PC-9 (cell line): ENCODE data around the gene TBC1D25. TPM values are rescaled to one million over a fixed set of nuclear protein-coding genes. Genes with fewer than 3 reads are reported as not detected.

Experiments
- Bru-seq: library from RNA; stranded (reverse); fragments of 400-500 nt; gene quantifications from one replicate; lab custom pipeline; 2021; lab: Mats Ljungman, UMichigan
- BruChase-seq, 2 experiments: library from RNA; stranded (reverse); fragments of 400-500 nt; gene quantifications; one replicate each; lab custom pipeline; 2021; lab: Mats Ljungman, UMichigan
- BruUV-seq: library from RNA; stranded (reverse); fragments of 400-500 nt; replicated peaks from 2 replicates; lab custom pipeline; 2021; lab: Mats Ljungman, UMichigan
- CTCF ChIA-PET: fragments of 300-600 bp; sonication (Branson Sonifier 250); formaldehyde crosslinking; loops from one replicate; lab custom pipeline; 2022; ENCODE audit warnings: antibody characterized with exemption; lab: Charles Lee
- POLR2A ChIA-PET: fragments of 300-600 bp; sonication (Branson Sonifier 250); formaldehyde crosslinking; loops from one replicate; lab custom pipeline; 2022; ENCODE audit warnings: antibody characterized with exemption; ENCODE audit not compliant: unreplicated experiment; lab: Charles Lee
- DNase-seq, 2 experiments: peaks; one replicate each; pipeline versions ENCODE4 v3.0.0 to v3.0.0-alpha.2; 2015 to 2022; ENCODE audit warnings: mixed read lengths in 1 of 2
- H2AFZ ChIP-seq: fragments of 200-600 bp; sonication (generic); 2 replicates; pipeline ENCODE4 v1.8.1; 2017; ENCODE audit warnings: antibody characterized with exemption
- H3F3A ChIP-seq: fragments of 200-600 bp; sonication (generic); 2 replicates; pipeline ENCODE4 v1.8.1; 2017; ENCODE audit warnings: antibody characterized with exemption, mild to moderate bottlenecking, low read depth; ENCODE audit not compliant: insufficient read depth
- H3K27ac ChIP-seq: fragments of 200-600 bp; sonication (generic); 2 replicates; pipeline ENCODE4 v1.6.1; 2016; ENCODE audit warnings: mixed run types
- H3K27me3 ChIP-seq: fragments of 200-600 bp; sonication (generic); 2 replicates; pipeline ENCODE4 v1.6.1; 2016; ENCODE audit warnings: low read depth, mixed run types; ENCODE audit not compliant: insufficient read depth
- H3K36me3 ChIP-seq: fragments of 200-600 bp; sonication (generic); 2 replicates; pipeline ENCODE4 v1.6.1; 2016; ENCODE audit warnings: low read depth, mixed run types
- H3K4me1 ChIP-seq: fragments of 200-600 bp; sonication (generic); replicated peaks from 2 replicates; pipeline ENCODE4 v1.6.1; 2016; ENCODE audit warnings: mixed run types; ENCODE audit not compliant: insufficient read depth
- H3K4me2 ChIP-seq: fragments of 200-600 bp; sonication (generic); 2 replicates; pipeline ENCODE4 v1.6.1; 2017; ENCODE audit warnings: mixed run types
- H3K4me3 ChIP-seq: fragments of 200-600 bp; sonication (generic); 2 replicates; pipeline ENCODE4 v1.6.1; 2016; ENCODE audit warnings: mixed run types
- H3K79me2 ChIP-seq: fragments of 200-600 bp; sonication (generic); 2 replicates; pipeline ENCODE4 v1.6.1; 2017; ENCODE audit warnings: low read depth, mixed run types
- H3K9me2 ChIP-seq: fragments of 200-600 bp; sonication (generic); 2 replicates; pipeline ENCODE4 v1.8.1; 2017; ENCODE audit warnings: mild to moderate bottlenecking; ENCODE audit not compliant: insufficient read depth
- H3K9me3 ChIP-seq: fragments of 200-600 bp; sonication (generic); 2 replicates; pipeline ENCODE4 v1.8.1; 2016; ENCODE audit warnings: low read depth; ENCODE audit not compliant: insufficient read depth
- H4K20me1 ChIP-seq: fragments of 200-600 bp; sonication (generic); 2 replicates; pipeline ENCODE4 v1.8.1; 2017; ENCODE audit not compliant: insufficient read depth
- EZH2 ChIP-seq: fragments of 200-600 bp; sonication (generic); IDR thresholded peaks from 2 replicates; pipeline ENCODE4 v1.8.0; 2017; ENCODE audit warnings: antibody characterized with exemption, low read depth
- intact Hi-C: fragments of 100-400 bp; cut with micrococcal nuclease; formaldehyde crosslinking; loops from one replicate; pipeline ENCODE4 v1.10.0; 2022; ENCODE audit not compliant: unreplicated experiment
- long read RNA-seq: library from polyadenylated mRNA; stranded (forward); transcript quantifications from one replicate; pipeline ENCODE4 v2.0.0, GENCODE V29; 2022
- total RNA-seq: library from RNA; stranded (reverse); gene quantifications from 2 replicates; pipeline ENCODE4 v1.2.3, GENCODE V29; 2021
- TF ChIP-seq, protein P1 (sequence below): fragments of 200-600 bp; sonication (generic); conservative IDR thresholded peaks from 2 replicates; pipeline ENCODE4 v1.6.1; 2017; ENCODE audit warnings: mixed run types, antibody characterized with exemption, mild to moderate bottlenecking, moderate library complexity

TBC1D25 gene, protein sequence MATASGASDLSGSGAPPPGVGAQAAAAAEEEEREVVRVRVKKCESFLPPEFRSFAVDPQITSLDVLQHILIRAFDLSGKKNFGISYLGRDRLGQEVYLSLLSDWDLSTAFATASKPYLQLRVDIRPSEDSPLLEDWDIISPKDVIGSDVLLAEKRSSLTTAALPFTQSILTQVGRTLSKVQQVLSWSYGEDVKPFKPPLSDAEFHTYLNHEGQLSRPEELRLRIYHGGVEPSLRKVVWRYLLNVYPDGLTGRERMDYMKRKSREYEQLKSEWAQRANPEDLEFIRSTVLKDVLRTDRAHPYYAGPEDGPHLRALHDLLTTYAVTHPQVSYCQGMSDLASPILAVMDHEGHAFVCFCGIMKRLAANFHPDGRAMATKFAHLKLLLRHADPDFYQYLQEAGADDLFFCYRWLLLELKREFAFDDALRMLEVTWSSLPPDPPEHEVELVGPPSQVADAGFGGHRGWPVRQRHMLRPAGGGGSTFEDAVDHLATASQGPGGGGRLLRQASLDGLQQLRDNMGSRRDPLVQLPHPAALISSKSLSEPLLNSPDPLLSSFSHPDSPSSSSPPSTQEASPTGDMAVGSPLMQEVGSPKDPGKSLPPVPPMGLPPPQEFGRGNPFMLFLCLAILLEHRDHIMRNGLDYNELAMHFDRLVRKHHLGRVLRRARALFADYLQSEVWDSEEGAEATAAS
- total RNA-seq = 7.4 and 9.0 TPM in 2 replicates
- Bru-seq, nascent RNA = percentile 57 among the genes with signal in this experiment
- BruChase-seq, experiment 1, labeled RNA remaining after a 2-hour chase = percentile 57 among the genes with signal in this experiment
- BruChase-seq, experiment 2, labeled RNA remaining after a 6-hour chase = percentile 59 among the genes with signal in this experiment
- long read RNA-seq, full-length matches to known transcripts = 2 of 7 reads
- long read RNA-seq, partial matches to known transcripts = 0 of 7 reads
- long read RNA-seq, other reads (novel, unspliced or antisense) = 5 of 7 reads

DNA sequence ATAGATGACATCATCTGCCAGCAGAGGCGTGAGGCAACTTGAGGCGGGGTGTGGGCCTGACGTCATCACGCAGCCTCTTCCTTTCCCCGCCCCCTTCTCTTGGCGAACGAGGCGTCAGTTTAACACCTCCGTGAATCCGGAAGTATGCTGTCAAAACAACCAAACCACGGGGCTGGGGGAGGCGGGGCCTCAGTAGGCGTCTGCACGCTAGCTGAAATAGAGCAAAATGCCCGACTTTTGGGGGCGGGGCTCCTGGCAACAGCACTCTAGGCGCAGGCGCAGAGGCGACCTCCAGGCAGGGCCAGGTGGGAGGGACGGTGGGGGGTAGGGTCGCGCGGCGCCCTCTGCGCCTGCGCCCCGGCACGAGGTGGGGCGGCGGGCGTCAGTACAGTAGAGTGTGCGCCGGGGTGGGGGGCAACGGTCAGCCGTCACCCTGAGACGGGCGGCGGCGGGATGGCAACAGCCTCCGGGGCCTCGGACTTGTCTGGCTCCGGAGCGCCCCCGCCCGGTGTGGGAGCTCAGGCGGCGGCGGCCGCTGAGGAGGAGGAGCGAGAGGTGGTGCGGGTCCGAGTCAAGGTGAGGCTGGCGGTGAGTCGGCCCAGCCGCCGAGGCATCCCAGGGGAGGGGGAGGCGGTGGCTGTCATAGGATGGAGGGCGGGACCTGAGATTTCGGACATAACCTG lies at the start of gene TBC1D25:
TBC1D25 (plus strand) TSS at position 370 of the 683 bp plus-strand sequence; CDS start at position 454, 84 bp downstream.
- POLR2A ChIA-PET = interaction anchor here (0.6 to 1.2 kb wide), 3 partner anchors 49 to 1339 kb away, joined by 4 to 14 read pairs (median 5); partner anchors contain the start of gene HDAC6
- no peak for TF ChIP-seq EZH2
- TF ChIP-seq, protein P1, sequence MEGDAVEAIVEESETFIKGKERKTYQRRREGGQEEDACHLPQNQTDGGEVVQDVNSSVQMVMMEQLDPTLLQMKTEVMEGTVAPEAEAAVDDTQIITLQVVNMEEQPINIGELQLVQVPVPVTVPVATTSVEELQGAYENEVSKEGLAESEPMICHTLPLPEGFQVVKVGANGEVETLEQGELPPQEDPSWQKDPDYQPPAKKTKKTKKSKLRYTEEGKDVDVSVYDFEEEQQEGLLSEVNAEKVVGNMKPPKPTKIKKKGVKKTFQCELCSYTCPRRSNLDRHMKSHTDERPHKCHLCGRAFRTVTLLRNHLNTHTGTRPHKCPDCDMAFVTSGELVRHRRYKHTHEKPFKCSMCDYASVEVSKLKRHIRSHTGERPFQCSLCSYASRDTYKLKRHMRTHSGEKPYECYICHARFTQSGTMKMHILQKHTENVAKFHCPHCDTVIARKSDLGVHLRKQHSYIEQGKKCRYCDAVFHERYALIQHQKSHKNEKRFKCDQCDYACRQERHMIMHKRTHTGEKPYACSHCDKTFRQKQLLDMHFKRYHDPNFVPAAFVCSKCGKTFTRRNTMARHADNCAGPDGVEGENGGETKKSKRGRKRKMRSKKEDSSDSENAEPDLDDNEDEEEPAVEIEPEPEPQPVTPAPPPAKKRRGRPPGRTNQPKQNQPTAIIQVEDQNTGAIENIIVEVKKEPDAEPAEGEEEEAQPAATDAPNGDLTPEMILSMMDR = peak; percentile 40; the same call in 1 of the 2 replicates
- 0 out of 2 replicates have a peak, but pooled peaks cover 7% of the 10 kb centered on the region for H3K79me2 ChIP-seq
- H4K20me1 ChIP-seq = no peaks in the 10 kb centered on the region
- H2AFZ ChIP-seq = peak within 1 kb of the TSS; percentile 74
- 0 out of 2 replicates have a peak within 1 kb of the TSS, but pooled peaks have one; percentile 26 for H3K27ac ChIP-seq
- H3K4me2 ChIP-seq = peak within 1 kb of the TSS; percentile 71
- no TSS peak for BruUV-seq
- H3F3A ChIP-seq = no peaks in the 10 kb centered on the region
- CTCF ChIA-PET = interaction anchor here (0.7 kb wide), 1 partner anchor 36 kb away, joined by 3 read pairs; no protein-coding TSS in a partner anchor
- peak within 1 kb of the TSS; percentile 54; the same call in 1 of the 2 replicates for H3K4me3 ChIP-seq
- H3K9me3 ChIP-seq = no peaks in the 10 kb centered on the region
- intact Hi-C loops = loop anchor here (1.0 kb wide), 1 partner anchor 52 kb away; no protein-coding TSS in a partner anchor
- no peaks in the 10 kb centered on the region for H3K4me1 ChIP-seq
- no peaks in the 10 kb centered on the region for H3K36me3 ChIP-seq
- no peaks in the 10 kb centered on the region for H3K27me3 ChIP-seq
- no peaks in the 10 kb centered on the region for H3K9me2 ChIP-seq
- DNase-seq = peak; percentile 81 to 90

DNA sequence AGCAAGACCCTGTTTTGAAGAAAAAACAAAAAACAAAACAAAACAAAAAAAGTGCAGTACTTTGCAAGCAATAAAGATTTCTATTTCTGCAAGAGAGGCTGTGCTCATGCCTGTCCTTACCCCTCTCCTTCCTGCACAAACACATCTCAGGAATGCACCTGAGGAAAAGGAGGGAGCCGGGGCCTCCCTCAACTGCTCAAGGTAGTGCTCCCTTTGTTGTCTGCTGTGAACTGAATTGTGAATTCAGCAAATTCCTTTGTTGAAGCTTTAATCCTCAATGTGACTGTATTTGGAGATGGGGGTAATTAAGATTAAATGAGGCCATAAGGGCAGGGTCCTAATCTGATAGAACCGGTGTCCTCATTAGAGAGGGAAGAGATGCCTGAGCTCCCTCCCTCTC lies 49.6 kb upstream of the TBC1D25 start:
- intact Hi-C loops = no loop called here

More for the DNA sequence above, 49.6 kb upstream of the TBC1D25 start:
- no peaks in the 10 kb centered on the region for H3K9me3 ChIP-seq
- POLR2A ChIA-PET = no interaction called here
- H3K36me3 ChIP-seq = no peaks in the 10 kb centered on the region
- TF ChIP-seq EZH2 = no peak
- TF ChIP-seq, protein P1 = no peak
- H3K79me2 ChIP-seq = no peaks in the 10 kb centered on the region
- DNase-seq = peak in 1 of 2 experiments; percentile 38
- peak overlapping the region; percentile 36 for H3K4me2 ChIP-seq
- peak overlapping the region; percentile 98 for H3K27ac ChIP-seq
- no peaks in the 10 kb centered on the region for H4K20me1 ChIP-seq
- no peaks in the 10 kb centered on the region for H3K27me3 ChIP-seq
- BruUV-seq = TSS peak; percentile 75
- no peaks in the 10 kb centered on the region for H3K9me2 ChIP-seq
- H3K4me1 ChIP-seq = peaks cover 29% of the 10 kb centered on the region
- CTCF ChIA-PET = no interaction called here
- no peak overlapping the region for H3K4me3 ChIP-seq
- H2AFZ ChIP-seq = no peak overlapping the region
- peaks cover 34% of the 10 kb centered on the region; the same call in 1 of the 2 replicates for H3F3A ChIP-seq
